Esophagus (tissue), 2 donors: ENCODE measurements around the gene TREX2. TPM values are rescaled to one million over a fixed set of nuclear protein-coding genes. Genes with fewer than 3 reads are reported as not detected.

Experiments
- H3K27ac ChIP-seq, 2 donors: one replicate each; pipeline ENCODE4 v1.5.1; 2013; ENCODE audit warnings: low read depth in 2 of 2, mild to moderate bottlenecking in 2 of 2, inconsistent platforms in 1 of 2, low read length in 1 of 2, moderate library complexity in 1 of 2
- H3K27me3 ChIP-seq, 2 donors: one replicate each; pipeline ENCODE4 v1.6.1; 2013; ENCODE audit warnings: low read length in 2 of 2, control low read depth in 1 of 2, mild to moderate bottlenecking in 1 of 2; ENCODE audit not compliant: insufficient read depth in 2 of 2, control insufficient read depth in 1 of 2
- H3K36me3 ChIP-seq, 2 donors: one replicate each; pipeline ENCODE4 v1.6.1; 2013; ENCODE audit warnings: low read length in 1 of 2; ENCODE audit not compliant: control insufficient read depth in 2 of 2, insufficient read depth in 2 of 2
- H3K4me1 ChIP-seq, 2 donors: one replicate each; pipeline ENCODE4 v1.6.1; 2013; ENCODE audit warnings: low read length in 1 of 2; ENCODE audit not compliant: control insufficient read depth in 2 of 2, insufficient read depth in 2 of 2
- H3K4me3 ChIP-seq, 2 donors: one replicate each; pipeline ENCODE4 v1.5.1; 2013; ENCODE audit warnings: low read length in 2 of 2, mild to moderate bottlenecking in 2 of 2, low read depth in 1 of 2, moderate library complexity in 1 of 2
- H3K9me3 ChIP-seq, 2 donors: one replicate each; pipeline ENCODE4 v1.6.1; 2013; ENCODE audit warnings: mild to moderate bottlenecking in 2 of 2, low read depth in 1 of 2, low read length in 1 of 2, moderate library complexity in 1 of 2; ENCODE audit not compliant: control insufficient read depth in 2 of 2, insufficient read depth in 1 of 2
- WGBS, 2 donors: extraction: QIAGEN DNeasy Blood & Tissue Kit; methylation state at CpG; one replicate each; pipeline ENCODE4 v1.1.7; 2013; 5-methylcytosine and 5-hydroxymethylcytosine counted together
- polyA plus RNA-seq, 2 donors: library from polyadenylated mRNA; stranded (reverse); fragments of 200-250 nt; gene quantifications; one replicate each; pipeline ENCODE4 v1.2.3, GENCODE V29; 2013
- donor health status: healthy with polysubstance abuse.
- donor health status: Bipolar disorder and iron deficiency.

The TREX2 gene
- polyA plus RNA-seq, 2 donors = 1.9 to 2.8 TPM

GRCh38 chrX:153423652-153424051 is 22.2 kb downstream of the TREX2 start:
- 82 to 86% methylated on average over 8 of the region's 8 CpGs for WGBS, 2 donors
- H3K4me3 ChIP-seq = no peak overlapping the region
- no peaks in the 10 kb centered on the region for H3K36me3 ChIP-seq
- H3K9me3 ChIP-seq = peaks cover 0 to 3% of the 10 kb centered on the region in 2 donors
- no peaks in the 10 kb centered on the region for H3K4me1 ChIP-seq
- H3K27me3 ChIP-seq = peaks cover 0 to 3% of the 10 kb centered on the region in 2 donors
- H3K27ac ChIP-seq = no peak overlapping the region

GRCh38 chrX:153421856-153422255 is 24.0 kb downstream of the TREX2 start:
- H3K27ac ChIP-seq = no peak overlapping the region
- no peaks in the 10 kb centered on the region for H3K4me1 ChIP-seq
- H3K4me3 ChIP-seq = no peak overlapping the region
- H3K36me3 ChIP-seq = no peaks in the 10 kb centered on the region
- no peaks in the 10 kb centered on the region for H3K9me3 ChIP-seq
- 91% methylated on average over 18 of the region's 18 CpGs for WGBS, 2 donors
- peaks cover 0 to 1% of the 10 kb centered on the region in 2 donors for H3K27me3 ChIP-seq

- no peaks in the 10 kb centered on the region for H3K9me3 ChIP-seq
- no peak overlapping the region for H3K4me3 ChIP-seq
- 94 to 95% methylated on average over 73 to 91 of the region's 91 CpGs for WGBS, 2 donors
- peaks cover 0 to 7% of the 10 kb centered on the region in 2 donors for H3K27me3 ChIP-seq
- no peaks in the 10 kb centered on the region for H3K4me1 ChIP-seq
- no peaks in the 10 kb centered on the region for H3K36me3 ChIP-seq
- no peak overlapping the region for H3K27ac ChIP-seq
Measured at GRCh38 chrX:153420851-153421599, 24.8 kb downstream of the TREX2 start.

GRCh38 chrX:153417637-153418036 is 28.2 kb downstream of the TREX2 start:
- Histone ChIP-seq H3K9me3 (no peaks in the 10 kb centered on the region), H3K27ac (no peak overlapping the region), H3K4me1 (no peaks in the 10 kb centered on the region), H3K4me3 (no peak overlapping the region), H3K27me3 (peaks cover 0 to 12% of the 10 kb centered on the region in 2 donors), H3K36me3 (no peaks in the 10 kb centered on the region)
- 87 to 92% methylated on average over 8 of the region's 8 CpGs for WGBS, 2 donors

GRCh38 chrX:153416781-153417450 is 28.9 kb downstream of the TREX2 start:
- Histone ChIP-seq H3K9me3 (no peaks in the 10 kb centered on the region), H3K27ac (no peak overlapping the region), H3K27me3 (peaks cover 0 to 12% of the 10 kb centered on the region in 2 donors), H3K4me1 (no peaks in the 10 kb centered on the region), H3K4me3 (no peak overlapping the region), H3K36me3 (no peaks in the 10 kb centered on the region)
- WGBS, 2 donors = 50 to 56% methylated on average over 12 of the region's 12 CpGs

- H3K4me1 ChIP-seq = no peaks in the 10 kb centered on the region
- WGBS, 2 donors = 67 to 70% methylated on average over 9 of the region's 9 CpGs
- no peak overlapping the region for H3K4me3 ChIP-seq
- H3K27ac ChIP-seq = no peak overlapping the region
- H3K9me3 ChIP-seq = peaks cover 0 to 4% of the 10 kb centered on the region in 2 donors
- H3K27me3 ChIP-seq = peaks cover 0 to 12% of the 10 kb centered on the region in 2 donors
- no peaks in the 10 kb centered on the region for H3K36me3 ChIP-seq
Measured at GRCh38 chrX:153414856-153415510, 30.9 kb downstream of the TREX2 start.

- 84 to 89% methylated on average over 11 of the region's 11 CpGs for WGBS, 2 donors
- H3K27ac ChIP-seq = no peak overlapping the region
- peaks cover 0 to 12% of the 10 kb centered on the region in 2 donors for H3K27me3 ChIP-seq
Measured at GRCh38 chrX:153413731-153414130, 32.1 kb downstream of the TREX2 start.

GRCh38 chrX:153412746-153413720 is 32.8 kb downstream of the TREX2 start:
- H3K4me1 ChIP-seq = peaks cover 0 to 2% of the 10 kb centered on the region in 2 donors
- H3K27ac ChIP-seq = no peak overlapping the region
- WGBS, 2 donors = 66 to 75% methylated on average over 23 of the region's 23 CpGs
- H3K27me3 ChIP-seq = peaks cover 0 to 12% of the 10 kb centered on the region in 2 donors
- H3K4me3 ChIP-seq = no peak overlapping the region
- H3K9me3 ChIP-seq = peaks cover 0 to 4% of the 10 kb centered on the region in 2 donors
- H3K36me3 ChIP-seq = no peaks in the 10 kb centered on the region

More at GRCh38 chrX:153413731-153414130, 32.1 kb downstream of the TREX2 start:
- H3K4me3 ChIP-seq = no peak overlapping the region
- no peaks in the 10 kb centered on the region for H3K36me3 ChIP-seq
- H3K4me1 ChIP-seq = no peaks in the 10 kb centered on the region
- H3K9me3 ChIP-seq = peaks cover 0 to 4% of the 10 kb centered on the region in 2 donors
